ENCODE results near the gene C1QL3.

Gene C1QL3

DNA sequence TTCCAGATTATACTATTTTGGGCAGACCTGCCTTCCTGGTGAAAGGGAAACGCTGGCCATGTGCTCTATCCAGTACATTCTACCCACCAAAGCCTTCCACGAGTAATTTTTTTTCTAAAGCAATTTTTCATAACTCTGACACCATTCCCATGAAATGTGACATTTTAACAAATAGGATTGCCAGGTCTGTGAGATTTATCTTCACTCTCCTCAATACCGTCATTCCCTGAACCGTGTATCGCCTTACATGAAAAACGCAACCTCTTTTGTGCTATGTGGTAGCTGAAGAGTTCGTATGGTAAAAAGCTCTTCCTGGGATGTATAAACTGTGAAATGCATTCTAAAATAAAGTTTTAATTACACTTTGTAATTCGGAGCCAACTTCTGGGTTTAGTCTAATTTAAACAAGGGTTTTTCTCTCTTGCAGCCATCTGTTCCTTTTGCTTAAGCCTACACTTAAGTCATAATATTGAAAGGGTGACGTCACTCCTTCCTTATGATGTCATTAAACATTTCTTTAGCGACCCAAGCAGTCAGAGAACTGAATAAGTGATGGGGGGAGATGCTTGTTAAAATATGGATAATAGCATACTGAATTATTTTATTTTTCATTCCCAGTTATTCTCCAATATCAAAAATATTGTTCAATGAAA, 27.7 kb downstream of the C1QL3 start:
- DNase-seq = no peak

DNA sequence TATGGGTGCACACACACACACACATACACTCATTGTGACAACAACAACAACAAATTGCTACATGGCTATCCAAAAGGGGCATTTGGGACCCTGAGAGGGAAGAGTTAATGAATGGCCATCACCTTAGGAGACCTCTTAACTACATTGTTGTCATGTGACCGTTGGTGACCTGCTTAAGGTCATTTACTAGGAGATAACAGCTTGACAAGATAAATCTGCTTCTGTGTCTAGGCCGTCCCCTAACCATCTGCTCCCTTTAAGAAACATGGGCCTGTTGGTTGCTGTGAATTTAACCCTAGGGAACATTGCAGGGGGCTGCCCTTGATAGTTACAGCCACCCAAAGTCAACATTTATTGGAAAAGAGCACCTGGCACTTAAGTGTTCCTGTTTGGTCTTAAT, 29.7 kb downstream of the C1QL3 start:
- no peak for DNase-seq

DNA sequence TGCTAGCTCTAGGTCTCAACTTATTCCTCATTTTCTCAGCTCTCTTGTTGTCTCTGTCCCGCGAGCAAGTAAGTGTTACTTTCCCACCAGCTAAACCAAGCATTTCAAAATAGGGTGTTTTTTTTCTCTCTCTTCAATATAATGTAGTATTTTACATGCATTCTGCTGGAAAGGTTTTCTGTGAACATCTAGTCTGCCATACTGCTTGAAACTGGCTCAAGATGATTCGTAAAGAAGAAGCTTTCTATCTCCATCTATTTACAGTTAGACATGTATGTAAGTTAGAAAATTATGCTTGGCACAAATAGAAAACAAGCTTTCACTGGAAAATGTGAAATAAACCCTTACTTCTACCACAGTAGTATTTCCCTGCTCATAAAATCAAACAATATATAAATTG, 31.2 kb downstream of the C1QL3 start:
- no peak for DNase-seq

GRCh38 chr10:16483241-16483917, 38.3 kb downstream of the C1QL3 start:
- no peak for DNase-seq

GRCh38 chr10:16481052-16481728, 40.5 kb downstream of the C1QL3 start:
- DNase-seq = no peak

GRCh38 chr10:16478801-16479200, 42.9 kb downstream of the C1QL3 start:
- DNase-seq = peak in 1 of 58 donors; percentile 0

DNA sequence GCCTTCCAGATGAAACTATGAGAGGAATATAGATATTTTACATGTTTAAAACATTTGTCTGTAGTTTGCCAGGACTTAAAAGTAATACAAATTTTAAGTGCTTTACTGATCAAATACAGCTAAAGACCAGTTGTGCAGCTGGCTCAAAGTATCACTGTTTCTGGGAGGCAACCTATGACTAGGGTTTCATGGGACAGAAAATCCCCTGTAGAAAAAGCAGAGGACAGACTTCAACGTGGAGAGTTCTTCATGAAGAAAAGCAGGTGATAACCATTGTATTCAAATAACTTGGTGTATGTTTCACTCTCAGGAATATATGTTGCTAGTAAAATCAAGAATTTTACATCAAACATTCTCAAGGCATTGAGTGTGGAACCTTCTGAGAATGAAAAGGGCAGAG, 43.9 kb downstream of the C1QL3 start:
- DNase-seq = no peak

GRCh38 chr10:16472828-16473227, 48.9 kb downstream of the C1QL3 start:
- DNase-seq = no peak

DNA sequence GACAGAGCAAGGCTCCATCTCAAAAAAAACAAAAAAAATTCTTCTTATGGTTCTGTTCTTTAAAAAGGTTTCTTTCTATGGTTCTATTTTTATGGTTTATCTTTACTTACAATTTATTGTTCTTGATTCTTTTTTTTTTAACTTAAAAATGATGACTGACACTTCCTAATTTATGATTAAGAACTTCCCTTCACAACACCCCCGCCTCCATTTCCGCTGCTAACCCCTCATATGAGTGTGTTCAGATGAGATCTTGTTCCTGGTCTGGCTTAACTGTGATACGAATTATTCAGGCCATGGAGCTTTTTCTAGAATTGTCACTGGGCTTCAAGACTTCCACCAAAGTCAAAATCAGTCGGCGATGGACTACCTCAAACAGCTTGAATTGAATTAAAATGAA, 50.9 kb downstream of the C1QL3 start:
- no peak for DNase-seq

- no peak for DNase-seq
Observed at GRCh38 chr10:16466001-16466400, 55.7 kb downstream of the C1QL3 start.

Measured in anterior cingulate cortex (tissue), 58 donors.